HG03565 (cell line): ENCODE measurements around the gene NAA10.

Experiments
- ATAC-seq: cut with Tn5 transposase; IDR thresholded peaks from one replicate; pipeline ENCODE4 v1.9.1; 2021; ENCODE audit warnings: mild to moderate bottlenecking, moderate library complexity; ENCODE audit not compliant: unreplicated experiment

The NAA10 gene

GRCh38 chrX:153967536-153968224, 32.8 kb upstream of the NAA10 start:
- ATAC-seq = no peak

DNA sequence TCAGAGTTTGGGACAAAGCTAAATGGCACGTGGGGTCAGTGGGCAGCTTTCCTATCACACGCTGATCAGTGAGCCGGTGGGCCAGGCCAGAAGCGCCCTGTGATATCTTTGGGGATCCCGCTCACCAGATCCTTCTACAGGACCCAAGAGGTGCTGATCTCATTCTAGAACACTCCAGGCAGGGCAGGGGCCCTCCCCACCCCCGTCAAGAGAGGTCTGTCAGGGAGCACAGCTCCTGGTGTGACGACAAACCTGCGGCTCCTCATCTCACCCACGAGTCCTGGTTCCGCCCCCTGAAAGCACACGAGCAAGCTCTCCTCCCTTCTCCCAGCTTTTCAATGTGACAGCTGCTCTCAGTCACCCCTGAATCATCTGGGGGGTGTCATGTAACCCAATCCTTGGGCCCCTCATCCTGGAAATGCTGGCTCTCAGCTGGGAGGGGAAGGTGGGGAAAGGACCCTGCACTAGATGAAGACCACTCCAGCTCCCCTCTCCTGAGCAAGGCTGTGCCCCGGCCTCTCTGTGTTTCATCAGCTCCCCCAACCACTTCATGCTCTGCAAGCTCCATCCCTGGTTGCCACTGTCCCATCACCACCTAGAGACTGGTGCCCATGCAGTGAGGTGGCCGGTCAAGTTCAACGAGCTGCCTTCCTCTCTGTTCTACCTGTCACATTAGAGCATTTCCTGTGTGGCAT, 32.2 kb upstream of the NAA10 start:
- no peak for ATAC-seq

DNA sequence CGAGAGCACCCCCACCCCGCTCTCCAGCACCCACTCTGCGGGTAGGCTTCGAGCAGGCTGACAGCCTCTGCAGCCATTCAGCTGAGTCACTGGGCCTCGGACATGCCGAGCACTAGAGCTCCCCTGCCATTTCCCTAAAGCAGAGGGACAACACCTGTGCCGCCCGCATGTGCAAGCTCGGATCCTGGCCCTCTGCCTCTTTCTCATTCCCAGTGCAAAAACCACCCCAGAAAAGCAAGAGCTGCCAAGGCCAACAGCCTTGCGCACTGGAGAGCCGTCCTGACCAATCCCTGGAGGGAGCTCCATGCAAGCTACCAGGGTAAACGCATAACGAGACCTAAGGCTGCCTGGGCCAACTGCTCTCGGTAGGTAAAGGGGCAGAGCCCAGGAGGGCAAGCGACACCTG, 31.4 kb upstream of the NAA10 start:
- ATAC-seq = no peak

GRCh38 chrX:153965406-153965805, 30.6 kb upstream of the NAA10 start:
- no peak for ATAC-seq

GRCh38 chrX:153964105-153964504, 29.3 kb upstream of the NAA10 start:
- no peak for ATAC-seq

- ATAC-seq = no peak
These were observed 28.7 kb upstream of the NAA10 start for GRCh38 chrX:153963546-153963945.

DNA sequence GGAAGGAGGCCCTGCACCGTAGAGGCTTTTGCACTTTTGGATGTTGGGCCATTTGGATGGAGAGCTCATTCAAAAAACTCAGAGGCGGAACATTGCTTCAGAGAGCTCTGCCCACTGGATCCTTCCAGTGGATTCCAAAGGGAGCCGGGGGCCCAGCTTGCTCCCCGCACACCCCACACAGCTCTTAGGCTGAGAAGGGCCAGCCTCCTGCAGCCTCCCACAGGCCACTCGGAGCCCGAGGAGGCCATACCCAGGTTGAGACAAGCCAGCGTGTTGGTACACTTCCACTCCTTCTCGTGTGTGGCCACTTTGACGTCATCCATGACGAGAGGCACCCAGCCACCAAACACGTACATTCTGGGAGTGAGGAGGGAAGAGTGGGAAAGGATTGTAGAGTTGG, 26.5 kb upstream of the NAA10 start:
- ATAC-seq = no peak

DNA sequence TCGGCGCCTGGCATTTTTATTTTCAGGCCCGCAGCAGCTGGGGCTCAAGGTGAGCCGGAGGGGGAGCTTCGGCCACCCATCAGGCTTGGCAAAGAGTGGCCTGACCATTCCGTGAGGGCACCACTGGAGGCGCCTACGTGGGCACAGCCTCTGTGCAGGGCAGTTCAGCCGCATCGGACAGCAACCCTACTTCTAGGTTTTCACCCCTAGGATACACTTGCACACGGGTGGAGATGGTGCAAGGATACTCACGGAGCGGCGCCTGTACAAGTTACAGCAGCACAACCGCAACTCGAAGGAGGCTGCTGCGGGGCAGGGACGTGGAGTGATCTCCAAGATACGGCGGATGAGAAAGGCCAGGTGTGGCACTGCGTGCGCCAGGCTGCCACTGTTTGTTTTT, 25.9 kb upstream of the NAA10 start:
- no peak for ATAC-seq

- ATAC-seq = no peak
These were observed 25.2 kb upstream of the NAA10 start for GRCh38 chrX:153960077-153960476.

DNA sequence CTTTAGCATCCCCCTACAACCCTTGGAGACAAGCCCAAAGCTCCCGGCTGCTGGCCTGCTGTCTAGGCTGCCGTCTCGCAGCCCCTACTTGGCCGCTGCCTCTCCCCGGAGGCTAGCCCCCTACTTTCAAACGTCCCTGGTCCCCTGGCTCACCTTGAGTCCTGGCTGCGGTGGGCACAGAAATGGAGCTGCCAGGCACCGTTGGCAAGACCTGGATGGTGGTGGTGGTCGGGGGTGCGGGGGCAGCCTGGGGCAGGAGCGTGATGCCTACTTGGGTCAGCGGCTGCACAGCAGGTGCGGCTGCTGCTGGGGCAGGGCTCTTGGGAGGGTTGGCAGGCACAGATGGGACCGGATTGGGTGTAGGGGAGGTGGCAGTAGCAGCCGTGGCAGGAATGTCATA, 24.8 kb upstream of the NAA10 start:
- ATAC-seq = no peak

DNA sequence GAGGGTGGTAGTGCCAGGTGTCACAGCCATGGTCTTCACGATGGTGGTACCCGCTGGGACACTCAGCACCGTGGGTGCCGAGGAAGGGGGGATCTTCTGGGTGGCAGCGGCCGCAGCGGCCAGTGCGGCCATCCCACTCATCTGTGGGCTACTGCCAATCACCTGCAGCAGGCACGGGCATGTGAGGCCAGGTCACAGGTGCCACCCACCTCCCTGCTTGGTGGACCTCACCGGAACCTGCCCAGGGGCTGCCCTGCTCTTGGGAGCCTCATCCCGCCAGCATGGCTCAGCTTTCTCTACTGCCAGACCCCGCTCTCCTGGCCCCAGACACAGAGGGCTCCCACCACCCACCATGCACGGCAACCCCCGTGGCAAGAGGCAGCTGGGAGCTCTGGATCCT, 23.8 kb upstream of the NAA10 start:
- no peak for ATAC-seq

GRCh38 chrX:153957224-153957623, 22.4 kb upstream of the NAA10 start:
- no peak for ATAC-seq

DNA sequence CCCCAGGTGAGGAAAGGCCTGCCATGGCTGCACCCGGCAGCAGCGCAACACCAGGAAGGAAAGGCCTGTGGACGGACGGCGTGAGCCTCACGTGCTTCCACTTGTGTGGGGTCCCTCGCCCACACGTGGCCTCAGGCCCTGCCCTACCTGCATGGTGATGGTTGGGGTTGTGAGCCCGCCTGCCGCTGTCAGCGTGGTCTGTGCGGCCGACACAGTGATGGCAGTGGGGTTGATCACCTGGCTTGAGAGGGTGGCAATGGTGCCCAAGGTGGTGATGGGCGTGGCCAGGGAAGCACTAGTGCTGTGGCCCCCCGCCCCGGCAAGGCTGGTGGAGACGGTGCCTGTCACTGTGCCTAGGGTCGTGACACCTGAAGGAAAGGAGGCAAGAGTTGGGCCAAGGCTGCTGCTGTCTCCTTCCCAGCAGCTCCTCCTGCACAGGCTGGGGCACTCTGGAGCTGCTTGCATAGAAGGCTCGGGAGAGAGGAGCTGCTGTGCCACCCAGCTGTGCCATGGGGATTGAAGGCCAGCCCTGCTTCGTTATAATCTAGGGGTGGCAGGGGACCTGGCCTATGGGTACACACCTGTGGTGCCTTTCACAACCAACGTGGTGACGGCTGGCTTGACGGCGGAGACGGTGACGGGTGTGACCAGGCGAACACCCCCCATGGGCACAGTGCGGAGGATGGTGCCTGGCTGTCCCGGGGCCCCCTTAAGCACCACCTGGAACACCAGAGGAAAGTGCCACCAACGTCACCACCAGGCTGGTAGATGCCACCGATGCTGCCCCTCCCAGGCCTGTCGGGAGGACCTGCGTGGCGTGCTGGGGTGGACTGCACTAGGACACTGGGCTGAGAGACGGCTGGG, 21.4 kb upstream of the NAA10 start:
- ATAC-seq = no peak

DNA sequence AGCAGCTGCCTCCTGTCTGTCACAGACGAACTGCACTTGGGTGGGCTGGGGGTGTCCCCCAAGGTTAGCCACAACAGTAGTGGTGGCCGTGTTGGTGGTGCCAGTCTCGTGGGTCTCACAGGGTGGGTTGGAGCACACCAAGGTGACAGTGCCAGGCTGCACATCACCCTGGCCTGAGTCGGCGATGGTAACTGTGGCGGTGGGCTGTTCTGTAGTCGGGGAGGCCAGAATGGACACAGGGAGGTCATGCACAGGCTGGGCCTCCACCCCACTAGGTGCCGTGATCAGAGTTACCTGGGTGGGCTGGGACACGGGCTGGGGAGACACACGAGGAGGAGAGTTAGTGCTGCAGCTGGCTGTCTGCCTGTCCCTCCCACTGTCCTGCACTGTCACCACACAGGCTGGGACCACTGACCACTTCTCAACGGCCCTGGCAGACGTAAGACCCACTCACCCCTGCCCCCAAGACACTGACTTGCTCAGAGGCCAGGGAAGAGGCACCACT, 20.4 kb upstream of the NAA10 start:
- ATAC-seq = no peak

DNA sequence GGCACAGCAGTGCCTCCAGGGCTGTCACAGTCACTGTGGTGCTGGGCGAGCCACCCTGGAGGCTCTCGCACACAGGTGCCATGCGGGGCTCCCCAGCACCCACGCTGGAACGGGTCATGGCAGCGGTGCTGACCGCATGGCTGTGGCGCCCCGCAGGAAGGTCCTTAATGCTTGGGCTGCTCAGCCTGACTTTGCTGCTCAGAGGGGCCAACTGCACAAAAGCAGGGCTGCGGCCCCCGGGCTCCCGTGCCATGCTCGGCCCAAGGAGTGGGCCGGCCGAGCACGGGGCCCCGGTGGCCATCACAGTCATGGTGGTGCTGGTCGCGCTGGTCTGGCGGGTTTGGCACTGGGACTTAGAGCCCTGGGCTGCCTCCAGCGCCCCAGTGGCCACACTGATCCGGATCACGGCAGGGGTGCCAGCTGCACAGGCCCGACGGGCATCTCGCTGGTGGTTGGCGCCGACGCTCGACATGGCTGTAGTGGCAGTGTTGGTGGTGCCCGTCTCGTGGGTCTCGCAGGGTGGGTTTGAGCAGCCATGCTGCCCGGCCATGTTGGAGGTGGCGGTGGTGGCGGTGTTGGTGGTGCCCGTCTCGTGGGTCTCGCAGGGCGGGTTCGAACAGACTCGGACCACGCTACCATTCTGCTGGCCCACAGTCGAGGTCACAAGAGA, 19.9 kb upstream of the NAA10 start:
- no peak for ATAC-seq

DNA sequence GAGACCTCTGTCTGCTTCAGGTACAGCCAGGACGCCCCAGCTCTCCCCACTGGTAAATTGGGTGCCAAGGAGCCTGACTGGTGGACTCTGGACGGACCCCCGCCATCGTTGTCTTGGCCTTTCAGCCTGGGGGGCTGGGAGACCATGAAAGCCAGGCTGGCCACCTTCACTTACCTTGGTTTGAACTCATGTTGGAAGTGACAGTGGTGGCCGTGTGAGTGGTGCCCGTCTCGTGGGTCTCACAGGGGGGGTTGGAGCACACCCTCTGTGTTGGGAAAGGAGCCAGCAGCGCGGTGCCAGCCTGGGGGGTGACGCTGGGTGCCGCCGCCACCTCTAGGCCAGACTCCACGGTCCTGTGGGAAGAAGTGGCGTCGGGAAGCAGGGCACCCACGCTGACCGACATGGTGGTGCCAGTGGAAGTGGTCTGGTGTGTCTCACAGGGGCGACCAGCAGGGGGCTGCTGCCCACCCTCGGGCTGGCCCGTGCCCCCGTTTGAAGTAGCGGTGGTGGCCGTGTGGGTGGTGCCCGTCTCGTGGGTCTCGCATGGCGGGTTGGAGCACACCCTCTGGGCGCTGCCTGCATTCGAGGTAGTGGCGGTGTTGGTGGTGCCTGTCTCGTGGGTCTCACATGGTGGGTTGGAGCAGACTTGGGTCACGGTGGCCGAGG, 19.2 kb upstream of the NAA10 start:
- ATAC-seq = no peak

- no peak for ATAC-seq
These were observed 18.5 kb upstream of the NAA10 start for GRCh38 chrX:153953342-153953830.

DNA sequence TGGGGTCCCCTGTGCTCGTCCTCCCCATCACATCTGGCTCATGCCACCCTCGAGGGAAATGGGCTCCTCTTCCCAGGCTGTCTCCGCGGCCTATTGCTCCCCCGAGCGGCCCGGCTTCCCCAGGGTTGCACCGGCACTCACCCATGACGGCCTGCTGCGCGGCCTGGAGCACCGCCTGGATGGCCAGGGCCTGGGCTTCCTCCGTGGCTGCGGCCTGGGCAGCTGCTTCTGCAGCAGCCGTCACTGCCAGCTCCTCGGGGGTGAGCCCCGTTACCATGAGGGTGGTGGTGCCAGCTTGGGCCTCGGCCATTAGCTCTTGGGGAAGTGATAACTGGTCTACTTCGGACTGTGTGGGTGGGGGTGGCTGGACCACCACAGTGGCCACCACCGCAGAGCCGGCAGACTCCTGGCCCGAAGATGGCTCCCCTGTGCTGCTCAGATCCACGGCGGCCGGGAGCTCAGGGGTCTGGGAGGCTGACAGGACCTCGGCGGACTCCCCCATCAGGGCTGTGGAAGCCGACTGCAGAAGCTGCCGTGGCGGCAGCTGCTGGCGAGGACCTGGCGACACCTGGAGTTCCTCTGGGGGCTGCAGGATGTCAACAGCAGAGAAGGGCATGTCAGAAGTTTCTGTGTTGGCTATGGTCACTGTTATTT, 17.7 kb upstream of the NAA10 start:
- ATAC-seq = no peak

DNA sequence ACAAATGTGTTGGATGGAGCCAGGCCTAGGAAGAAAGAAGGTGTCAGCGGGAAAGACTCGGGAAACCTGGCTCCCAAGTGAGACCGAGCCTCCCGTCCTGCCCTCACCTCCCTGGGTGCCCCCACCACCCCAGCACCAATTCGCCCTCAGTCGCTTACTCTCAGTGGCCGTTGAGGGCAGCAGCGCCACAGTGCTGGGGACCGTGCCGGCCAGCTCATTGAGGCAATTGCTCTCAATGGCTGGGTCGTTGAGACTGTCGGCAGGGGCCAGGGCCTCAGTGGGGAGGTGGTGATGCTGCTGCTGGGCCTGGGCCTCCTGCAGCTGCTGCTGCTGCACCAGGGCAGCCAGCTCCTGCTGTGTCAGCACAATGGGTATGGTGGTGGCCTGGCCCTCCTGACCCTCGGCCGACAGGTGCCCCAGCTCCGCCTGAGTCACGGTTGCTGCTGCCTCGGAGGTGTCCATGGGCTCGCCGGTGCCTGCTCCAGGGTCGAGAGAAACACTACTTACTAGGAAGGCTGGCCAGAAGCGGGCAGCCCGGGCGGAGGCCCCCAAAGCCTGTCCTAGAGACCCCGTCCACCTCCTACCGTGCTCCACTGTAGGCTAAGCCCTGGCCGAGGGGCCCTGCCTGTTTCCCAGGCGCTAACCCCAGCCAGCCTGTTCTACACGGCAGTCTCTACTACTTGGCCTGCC, 17.0 kb upstream of the NAA10 start:
- no peak for ATAC-seq
